ENCODE measurements around the gene CCDC39. TPM values are rescaled to one million over a fixed set of nuclear protein-coding genes. Genes with fewer than 3 reads are reported as not detected.
A peak's percentile ranks its signal among the peaks of the same experiment; 100 is the strongest.

CCDC39 gene
- polyA plus RNA-seq, 3 donors, result not detected

GRCh38 chr3:180601688-180602666, 77.3 kb downstream of the CCDC39 start, which contains the start of gene TTC14:
Gene TTC14 (plus strand): TSS chr3:180602163. CDS start chr3:180602262, 99 bp downstream.
- 3% methylated on average over 61 of the region's 70 CpGs for WGBS (ENCODE audit: insufficient coverage)
- TF ChIP-seq CTCF (IDR thresholded peaks at IDR 0.05), result no peak
- H3K27me3 Mint-ChIP-seq (ENCODE audit: low read depth in 3 of 3), result peaks cover 13 to 29% (median 19%) of the 10 kb centered on the region in 3 donors
- peaks cover 13 to 35% of the 10 kb centered on the region in 2 donors for H3K27me3 ChIP-seq (ENCODE audit: control insufficient read depth in 2 of 2, insufficient read depth in 2 of 2, low read length in 2 of 2)
- peak; percentile 89 to 96 (median 93) for DNase-seq
- H3K79me2 ChIP-seq (ENCODE audit: insufficient read depth, low read length), result peaks cover 21% of the 10 kb centered on the region
- H3K9me3 ChIP-seq (replicated peaks in 1 of 2; ENCODE audit: control insufficient read depth in 1 of 2, insufficient read depth in 1 of 2, low read length in 2 of 2), result peaks cover 2 to 7% of the 10 kb centered on the region in 2 donors
- H2AFZ ChIP-seq (ENCODE audit: insufficient read depth, low read depth, low read length, poor library complexity, severe bottlenecking), result peak within 1 kb of the TSS; percentile 85
- peaks cover 11 to 15% of the 10 kb centered on the region in 2 donors for H3K4me1 ChIP-seq (ENCODE audit: control insufficient read depth in 1 of 2, insufficient read depth in 2 of 2, low read length in 2 of 2)
- peak within 1 kb of the TSS; percentile 92 to 96 (median 94) for H3K27ac Mint-ChIP-seq
- H3K4me1 Mint-ChIP-seq, result peaks cover 22% of the 10 kb centered on the region
- H3K36me3 Mint-ChIP-seq, result peaks cover 33 to 34% of the 10 kb centered on the region in 2 donors
- peak within 1 kb of the TSS; percentile 89 for H3K4me2 ChIP-seq (replicated peaks; ENCODE audit: extremely low read depth, low read length, poor library complexity, severe bottlenecking)
- peak within 1 kb of the TSS; percentile 96 for H3K9ac ChIP-seq (ENCODE audit: insufficient read depth, low read length, poor library complexity, severe bottlenecking)
- H3K27ac ChIP-seq (ENCODE audit: low read depth in 1 of 2, low read length in 2 of 2), result peak within 1 kb of the TSS; percentile 88 to 95
- peaks cover 33% of the 10 kb centered on the region in 2 donors for H3K36me3 ChIP-seq (replicated peaks in 1 of 2; ENCODE audit: control insufficient read depth in 1 of 2, insufficient read depth in 2 of 2, low read length in 2 of 2)
- peak within 1 kb of the TSS; percentile 98 to 99 for H3K4me3 Mint-ChIP-seq
- H3K9me3 Mint-ChIP-seq, result peaks cover 0 to 19% (median 7%) of the 10 kb centered on the region in 7 donors
- intact Hi-C loops (cut with micrococcal nuclease), result no loop called here
- peak within 1 kb of the TSS; percentile 64 to 93 (median 68) for H3K4me3 ChIP-seq (replicated peaks in 1 of 3; ENCODE audit: low read depth in 2 of 3, low read length in 3 of 3)
- H4K20me1 ChIP-seq (ENCODE audit: insufficient read depth, low read length), result no peaks in the 10 kb centered on the region

- Mint-ChIP-seq H3K4me1 (peaks cover 19% of the 10 kb centered on the region), H3K27ac (no peak overlapping the region), H3K9me3 (peaks cover 0 to 19% (median 11%) of the 10 kb centered on the region in 7 donors), H3K36me3 (peaks cover 21% of the 10 kb centered on the region in 2 donors), H3K27me3 (ENCODE audit: low read depth in 3 of 3) (peaks cover 17 to 37% (median 20%) of the 10 kb centered on the region in 3 donors), H3K4me3 (peak overlapping the region in 1 of 2 donors; percentile 36)
- Histone ChIP-seq H3K79me2 (ENCODE audit: insufficient read depth, low read length) (peaks cover 21% of the 10 kb centered on the region), H2AFZ (ENCODE audit: insufficient read depth, low read depth, low read length, poor library complexity, severe bottlenecking) (no peak overlapping the region), H3K36me3 (replicated peaks in 1 of 2; ENCODE audit: control insufficient read depth in 1 of 2, insufficient read depth in 2 of 2, low read length in 2 of 2) (peaks cover 18% of the 10 kb centered on the region in 2 donors), H3K9me3 (replicated peaks in 1 of 2; ENCODE audit: control insufficient read depth in 1 of 2, insufficient read depth in 1 of 2, low read length in 2 of 2) (peaks cover 2 to 7% of the 10 kb centered on the region in 2 donors), H3K4me1 (ENCODE audit: control insufficient read depth in 1 of 2, insufficient read depth in 2 of 2, low read length in 2 of 2) (peaks cover 11 to 15% of the 10 kb centered on the region in 2 donors), H3K9ac (ENCODE audit: insufficient read depth, low read length, poor library complexity, severe bottlenecking) (no peak overlapping the region), H3K4me2 (replicated peaks; ENCODE audit: extremely low read depth, low read length, poor library complexity, severe bottlenecking) (no peak overlapping the region), H3K27me3 (ENCODE audit: control insufficient read depth in 2 of 2, insufficient read depth in 2 of 2, low read length in 2 of 2) (peaks cover 18 to 48% of the 10 kb centered on the region in 2 donors), H3K4me3 (replicated peaks in 1 of 3; ENCODE audit: low read depth in 2 of 3, low read length in 3 of 3) (no peak overlapping the region), H4K20me1 (ENCODE audit: insufficient read depth, low read length) (no peaks in the 10 kb centered on the region), H3K27ac (ENCODE audit: low read depth in 1 of 2, low read length in 2 of 2) (no peak overlapping the region)
- no peak for DNase-seq
- intact Hi-C loops (cut with micrococcal nuclease), result no loop called here
- no peak for TF ChIP-seq CTCF (IDR thresholded peaks at IDR 0.05)
- 98% methylated on average over 13 of the region's 15 CpGs for WGBS (ENCODE audit: insufficient coverage)
Measured at GRCh38 chr3:180600473-180600872, 78.8 kb downstream of the CCDC39 start.

Measured in CD14-positive monocyte (primary cell).